A673 (cell line): ENCODE measurements around the gene CREB3L2.

ENCODE experiments used
- EZH2 ChIP-seq: fragments of 200-600 bp; sonication (generic); IDR thresholded peaks from 2 replicates; pipeline ENCODE4 v1.6.1; 2017; ENCODE audit warnings: borderline replicate concordance, low read depth, mild to moderate bottlenecking, mixed read lengths, antibody characterized with exemption, low read length; ENCODE audit not compliant: poor library complexity, severe bottlenecking
- TF ChIP-seq, protein P1 (sequence below): fragments of 300-800, 200-600 bp; sonication (generic); conservative IDR thresholded peaks from 2 replicates; pipeline ENCODE4 v1.5.1; 2017; ENCODE audit warnings: low read depth, mild to moderate bottlenecking, antibody characterized with exemption, low read length, moderate library complexity, mixed read lengths

DNA sequence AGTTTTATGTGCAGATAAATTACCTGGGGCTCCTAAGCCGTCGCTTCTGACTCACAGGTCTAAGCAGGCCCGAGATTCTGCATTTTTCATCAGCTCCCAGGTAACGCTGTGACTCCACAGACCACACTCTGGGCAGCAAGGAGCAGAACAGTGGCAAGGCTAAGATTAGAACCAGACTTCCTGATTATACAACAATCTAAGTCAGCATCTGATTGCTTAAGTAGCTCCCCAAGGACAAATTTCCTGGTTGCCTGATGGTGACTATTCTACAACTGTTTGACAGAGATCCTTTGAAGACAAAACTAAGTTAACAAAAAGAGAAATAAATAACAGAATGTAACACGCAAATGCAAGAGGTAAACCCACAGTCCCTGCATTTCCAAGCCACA, 69.0 kb downstream of the CREB3L2 start:
- TF ChIP-seq, protein P1, sequence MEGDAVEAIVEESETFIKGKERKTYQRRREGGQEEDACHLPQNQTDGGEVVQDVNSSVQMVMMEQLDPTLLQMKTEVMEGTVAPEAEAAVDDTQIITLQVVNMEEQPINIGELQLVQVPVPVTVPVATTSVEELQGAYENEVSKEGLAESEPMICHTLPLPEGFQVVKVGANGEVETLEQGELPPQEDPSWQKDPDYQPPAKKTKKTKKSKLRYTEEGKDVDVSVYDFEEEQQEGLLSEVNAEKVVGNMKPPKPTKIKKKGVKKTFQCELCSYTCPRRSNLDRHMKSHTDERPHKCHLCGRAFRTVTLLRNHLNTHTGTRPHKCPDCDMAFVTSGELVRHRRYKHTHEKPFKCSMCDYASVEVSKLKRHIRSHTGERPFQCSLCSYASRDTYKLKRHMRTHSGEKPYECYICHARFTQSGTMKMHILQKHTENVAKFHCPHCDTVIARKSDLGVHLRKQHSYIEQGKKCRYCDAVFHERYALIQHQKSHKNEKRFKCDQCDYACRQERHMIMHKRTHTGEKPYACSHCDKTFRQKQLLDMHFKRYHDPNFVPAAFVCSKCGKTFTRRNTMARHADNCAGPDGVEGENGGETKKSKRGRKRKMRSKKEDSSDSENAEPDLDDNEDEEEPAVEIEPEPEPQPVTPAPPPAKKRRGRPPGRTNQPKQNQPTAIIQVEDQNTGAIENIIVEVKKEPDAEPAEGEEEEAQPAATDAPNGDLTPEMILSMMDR: no peak
- TF ChIP-seq EZH2: no peak
